IMR-90 (cell line): ENCODE data around the gene ZCCHC24. TPM values are rescaled to one million over a fixed set of nuclear protein-coding genes. Genes with fewer than 3 reads are reported as not detected.

Experiments
- ATAC-seq: fragments of 200-7000 bp; cut with Tn5 transposase; 2 replicates; pipeline ENCODE4 v1.9.1; 2020; ENCODE audit warnings: low read depth, mild to moderate bottlenecking, moderate library complexity
- BruUV-seq: library from RNA; stranded (reverse); fragments of 400-500 nt; replicated peaks from 2 replicates; lab custom pipeline; 2021; lab: Mats Ljungman, UMichigan
- CTCF ChIA-PET: fragments of 300-600 bp; formaldehyde crosslinking; extraction: SDS; loops from one replicate; lab custom pipeline; 2021; ENCODE audit warnings: antibody characterized with exemption; lab: Yijun Ruan, JAX
- POLR2A ChIA-PET: fragments of 300-600 bp; sonication (Branson Sonifier 250); formaldehyde crosslinking; loops from one replicate; lab custom pipeline; 2022; ENCODE audit warnings: antibody characterized with exemption; ENCODE audit not compliant: unreplicated experiment; lab: Charles Lee
- DNase-seq: peaks from one replicate; pipeline ENCODE4 v3.0.0; 2013
- H2AFZ ChIP-seq: replicated peaks from 2 replicates; pipeline ENCODE3; 2013; ENCODE audit warnings: low read length, mild to moderate bottlenecking; ENCODE audit not compliant: poor library complexity
- H2AK5ac ChIP-seq: 2 replicates; pipeline ENCODE4 v1.6.1; 2013; ENCODE audit warnings: low read depth, low read length, inconsistent platforms
- H2AK9ac ChIP-seq: replicated peaks from 2 replicates; pipeline ENCODE3; 2013; ENCODE audit warnings: mild to moderate bottlenecking, low read depth, low read length, moderate library complexity; ENCODE audit not compliant: poor library complexity
- H2BK120ac ChIP-seq: 2 replicates; pipeline ENCODE4 v1.6.1; 2013; ENCODE audit warnings: low read depth, low read length, inconsistent platforms
- H2BK15ac ChIP-seq: 3 replicates; pipeline ENCODE4 v1.6.1; 2013; ENCODE audit warnings: low read depth, low read length, inconsistent platforms
- H2BK20ac ChIP-seq: 2 replicates; pipeline ENCODE4 v1.6.1; 2013; ENCODE audit warnings: low read depth, mild to moderate bottlenecking, inconsistent platforms, low read length, moderate library complexity
- H2BK5ac ChIP-seq: 2 replicates; pipeline ENCODE4 v1.6.1; 2013; ENCODE audit warnings: mild to moderate bottlenecking, low read depth, low read length, inconsistent platforms; ENCODE audit not compliant: poor library complexity, severe bottlenecking
- H3K14ac ChIP-seq: replicated peaks from 2 replicates; pipeline ENCODE4 v1.6.1; 2013; ENCODE audit warnings: low read depth, low read length, inconsistent platforms
- H3K18ac ChIP-seq: 2 replicates; pipeline ENCODE4 v1.6.1; 2013; ENCODE audit warnings: low read depth, low read length, control low read depth
- H3K23ac ChIP-seq: 2 replicates; pipeline ENCODE4 v1.6.1; 2013; ENCODE audit warnings: low read depth, low read length, inconsistent platforms
- H3K27ac ChIP-seq: 2 replicates; pipeline ENCODE4 v1.5.1; 2013; ENCODE audit warnings: mild to moderate bottlenecking, control low read depth, low read length; ENCODE audit not compliant: insufficient read depth
- H3K27me3 ChIP-seq: 2 replicates; pipeline ENCODE4 v1.6.1; 2013; ENCODE audit warnings: low read length; ENCODE audit not compliant: control insufficient read depth, insufficient read depth
- H3K36me3 ChIP-seq: 2 replicates; pipeline ENCODE4 v1.6.1; 2013; ENCODE audit warnings: low read length, mixed read lengths; ENCODE audit not compliant: control insufficient read depth, insufficient read depth
- H3K4ac ChIP-seq: 2 replicates; pipeline ENCODE4 v1.6.1; 2013; ENCODE audit warnings: low read depth, low read length, inconsistent platforms
- H3K4me1 ChIP-seq: 2 replicates; pipeline ENCODE4 v1.6.1; 2013; ENCODE audit warnings: low read length, mixed read lengths; ENCODE audit not compliant: control insufficient read depth, insufficient read depth
- H3K4me2 ChIP-seq: 2 replicates; pipeline ENCODE4 v1.6.1; 2013; ENCODE audit warnings: low read depth, mild to moderate bottlenecking, control low read depth, low read length, moderate library complexity
- H3K4me3 ChIP-seq: 2 replicates; pipeline ENCODE4 v1.5.1; 2013; ENCODE audit warnings: low read depth, mild to moderate bottlenecking, control low read depth, low read length, moderate library complexity; ENCODE audit not compliant: insufficient read depth
- H3K56ac ChIP-seq: 2 replicates; pipeline ENCODE4 v1.6.1; 2013; ENCODE audit warnings: low read length, inconsistent platforms; ENCODE audit not compliant: insufficient read depth; ENCODE audit errors: extremely low read depth
- H3K79me1 ChIP-seq, 2 experiments: 2 replicates each; pipeline ENCODE4 v1.6.1; 2013; ENCODE audit warnings: low read length in 2 of 2, inconsistent platforms in 1 of 2, low read depth in 1 of 2
- H3K9ac ChIP-seq: 2 replicates; pipeline ENCODE4 v1.6.1; 2013; ENCODE audit warnings: low read depth, low read length, control low read depth
- H3K9me1 ChIP-seq: 2 replicates; pipeline ENCODE4 v1.6.1; 2013; ENCODE audit warnings: low read length, inconsistent platforms; ENCODE audit not compliant: insufficient read depth
- H3K9me3 ChIP-seq: 2 replicates; pipeline ENCODE4 v1.6.1; 2013; ENCODE audit warnings: low read length; ENCODE audit not compliant: control insufficient read depth, insufficient read depth
- H4K20me1 ChIP-seq: 2 replicates; pipeline ENCODE4 v1.6.1; 2013; ENCODE audit warnings: low read length, inconsistent platforms; ENCODE audit not compliant: insufficient read depth
- H4K5ac ChIP-seq: 2 replicates; pipeline ENCODE4 v1.6.1; 2013; ENCODE audit warnings: mild to moderate bottlenecking, low read depth, low read length, control low read depth
- H4K8ac ChIP-seq, 2 experiments: 2 replicates each; pipeline ENCODE4 v1.6.1; 2013; ENCODE audit warnings: low read depth in 2 of 2, low read length in 2 of 2, control low read depth in 1 of 2, inconsistent platforms in 1 of 2
- H4K91ac ChIP-seq: 2 replicates; pipeline ENCODE4 v1.6.1; 2013; ENCODE audit warnings: low read depth, low read length, inconsistent platforms; ENCODE audit not compliant: insufficient read depth
- CHD1 ChIP-seq: IDR thresholded peaks from 2 replicates; pipeline ENCODE4 v1.6.1; 2012; ENCODE audit warnings: low read depth, low read length, improper control_type of control experiment
- FOS ChIP-seq: fragments of 150-350 bp; IDR thresholded peaks from 2 replicates; pipeline ENCODE4 v1.6.1; 2016; ENCODE audit warnings: low read depth, low read length
- RAD21 ChIP-seq: IDR thresholded peaks from 2 replicates; pipeline ENCODE4 v1.6.1; 2012; ENCODE audit warnings: low read length, improper control_type of control experiment
- WGBS, 2 experiments: methylation state at CpG; one replicate each; pipeline versions ENCODE4 v1.1.5 to v1.1.7; 2013; ENCODE audit warnings: missing lambda C conversion rate in 2 of 2; ENCODE audit not compliant: insufficient read length in 1 of 2; ENCODE audit errors: extremely low coverage in 2 of 2; 5-methylcytosine and 5-hydroxymethylcytosine counted together
- dilution Hi-C: fragments of 300-500 bp; cut with HindIII; formaldehyde crosslinking; loops from one replicate; pipeline ENCODE4 v1.14.3; 2018; ENCODE audit warnings: low sequenced_read_pairs; ENCODE audit not compliant: unreplicated experiment
- in situ Hi-C: fragments of 300-500 bp; cut with MboI; formaldehyde crosslinking; loops from 3 replicates; pipeline ENCODE4 v1.14.3; 2019; ENCODE audit warnings: low sequenced_read_pairs, inconsistent platforms, mixed read lengths
- intact Hi-C: fragments of 100-400 bp; cut with micrococcal nuclease; formaldehyde crosslinking; loops from 2 replicates; pipeline ENCODE4 v1.10.0; 2022
- polyA plus RNA-seq, 3 experiments: library from polyadenylated mRNA; depleted of rRNA; stranded (reverse); fragments of >200 nt; gene quantifications; 2 replicates each; pipeline ENCODE4 v1.2.3, GENCODE V29; 2012; ENCODE audit warnings: low replicate concordance in 1 of 3
- total RNA-seq: library from RNA; depleted of rRNA; stranded (reverse); fragments of >200 nt; gene quantifications from 2 replicates; pipeline ENCODE4 v1.2.3, GENCODE V29; 2012

Gene ZCCHC24
- total and polyA plus RNA-seq, 2 of the 4 experiments (the other 2 are of a cell fraction), result 15.1 to 25.9 TPM

GRCh38 chr10:79355420-79356017 is 89.9 kb downstream of the ZCCHC24 start:
- H4K91ac ChIP-seq, result no peak overlapping the region
- H2AK5ac ChIP-seq, result no peak overlapping the region
- H3K27ac ChIP-seq, result no peak overlapping the region
- no peaks in the 10 kb centered on the region for H3K27me3 ChIP-seq
- intact Hi-C loops, result no loop called here
- no peak overlapping the region for H2BK120ac ChIP-seq
- H4K20me1 ChIP-seq, result peaks cover 37% of the 10 kb centered on the region
- no peak for DNase-seq
- H3K4me3 ChIP-seq, result no peak overlapping the region
- WGBS, 2 experiments, result 100% methylated on average over 1 of the region's 6 CpGs; no CpG with 5 or more reads in 1 of the 2 experiments
- peaks cover 13 to 46% of the 10 kb centered on the region in 2 experiments for H3K79me1 ChIP-seq
- BruUV-seq, result no TSS peak
- H2AK9ac ChIP-seq, result no peak overlapping the region
- no peak overlapping the region for H3K23ac ChIP-seq
- H4K5ac ChIP-seq, result no peak overlapping the region
- no peak overlapping the region for H2BK20ac ChIP-seq
- H3K9ac ChIP-seq, result no peak overlapping the region
- no peak overlapping the region for H3K4ac ChIP-seq
- H2AFZ ChIP-seq, result no peak overlapping the region
- ChIA-PET POLR2A (no interaction called here), CTCF (no interaction called here)
- dilution Hi-C loops, result no loop called here
- H3K9me1 ChIP-seq, result peaks cover 6% of the 10 kb centered on the region
- no peak overlapping the region for H2BK15ac ChIP-seq
- no peak overlapping the region for H3K56ac ChIP-seq
- no peaks in the 10 kb centered on the region for H3K4me1 ChIP-seq
- no peak overlapping the region for H3K18ac ChIP-seq
- H2BK5ac ChIP-seq, result no peak overlapping the region
- no peak overlapping the region for H3K4me2 ChIP-seq
- in situ Hi-C loops, result no loop called here
- H3K14ac ChIP-seq, result no peak overlapping the region
- ATAC-seq, result no peak
- H3K36me3 ChIP-seq, result peaks cover 52% of the 10 kb centered on the region
- no peak overlapping the region for H4K8ac ChIP-seq
- TF ChIP-seq FOS, result no peak
- TF ChIP-seq CHD1, result no peak
- TF ChIP-seq RAD21, result no peak
- no peaks in the 10 kb centered on the region for H3K9me3 ChIP-seq
